BLaER1 (cell line): Measurements from ENCODE around the gene SLC4A8.

Experiments used
- H3K27ac ChIP-seq: shearing (Covaris generic); formaldehyde crosslinking; 2 replicates; pipeline ENCODE4 v1.8.1; 2022
- H3K27me3 ChIP-seq: shearing (Covaris generic); formaldehyde crosslinking; 2 replicates; pipeline ENCODE4 v1.8.1; 2022
- H3K36me3 ChIP-seq: shearing (Covaris generic); formaldehyde crosslinking; 2 replicates; pipeline ENCODE4 v1.8.1; 2022
- H3K4me1 ChIP-seq: shearing (Covaris generic); formaldehyde crosslinking; 2 replicates; pipeline ENCODE4 v1.8.1; 2022
- H3K4me2 ChIP-seq: shearing (Covaris generic); formaldehyde crosslinking; 2 replicates; pipeline ENCODE4 v1.8.1; 2022
- H3K4me3 ChIP-seq: shearing (Covaris generic); formaldehyde crosslinking; 2 replicates; pipeline ENCODE4 v1.8.1; 2022
- H3K9ac ChIP-seq: shearing (Covaris generic); formaldehyde crosslinking; 2 replicates; pipeline ENCODE4 v1.8.1; 2022
- H3K9me3 ChIP-seq: shearing (Covaris generic); formaldehyde crosslinking; 2 replicates; pipeline ENCODE4 v1.8.1; 2022
- H4K20me1 ChIP-seq: shearing (Covaris generic); formaldehyde crosslinking; 2 replicates; pipeline ENCODE4 v1.8.1; 2022
- Cebpa-rat ChIP-seq: shearing (Covaris generic); IDR thresholded peaks from 2 replicates; pipeline ENCODE4 v1.8.1; 2022

SLC4A8 gene

DNA sequence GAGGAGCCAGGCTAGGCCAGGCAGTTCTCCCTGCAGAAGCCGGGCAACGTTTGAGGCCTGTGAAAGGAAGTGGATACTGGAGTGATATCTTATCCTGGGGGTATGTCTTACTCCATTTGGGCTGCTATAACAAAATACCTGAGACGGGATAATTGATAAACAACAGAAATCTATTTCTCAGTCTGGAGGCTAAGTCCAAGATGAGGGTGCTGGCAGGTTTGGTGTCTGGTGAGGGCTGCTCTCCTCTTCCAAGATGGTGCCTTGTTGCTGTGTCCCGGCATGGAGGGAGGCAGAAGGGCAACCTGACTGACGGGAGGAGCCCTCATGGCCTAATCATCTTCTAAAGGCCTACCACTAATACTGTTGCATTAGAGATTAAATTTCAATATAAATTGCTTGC, 17.8 kb upstream of the SLC4A8 start:
- H3K9me3 ChIP-seq = no peaks in the 10 kb centered on the region
- H3K4me1 ChIP-seq = no peaks in the 10 kb centered on the region
- no peak overlapping the region for H3K4me3 ChIP-seq
- H4K20me1 ChIP-seq = no peaks in the 10 kb centered on the region
- TF ChIP-seq Cebpa-rat = no peak
- H3K27ac ChIP-seq = no peak overlapping the region
- H3K4me2 ChIP-seq = no peak overlapping the region
- H3K36me3 ChIP-seq = no peaks in the 10 kb centered on the region
- no peaks in the 10 kb centered on the region for H3K27me3 ChIP-seq
- H3K9ac ChIP-seq = no peak overlapping the region

DNA sequence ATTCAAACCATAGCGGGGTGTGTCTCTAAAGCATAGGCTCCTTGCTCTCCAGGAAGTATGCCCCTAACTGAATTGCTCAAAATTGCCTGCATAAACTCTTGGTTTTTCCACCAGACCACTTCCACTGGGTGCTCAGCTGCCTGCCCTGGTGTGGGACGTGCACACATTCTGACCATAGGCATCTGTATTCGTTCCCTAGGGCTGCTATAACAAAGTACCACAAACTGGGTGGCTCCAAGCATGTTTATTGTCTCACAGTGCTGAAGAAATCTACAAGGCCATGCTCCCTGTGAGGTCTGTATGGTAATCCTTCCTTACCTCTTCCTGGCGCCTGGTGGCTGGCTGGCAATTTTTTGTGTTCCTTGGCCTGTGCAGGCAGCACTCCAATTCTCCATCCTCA, 17.0 kb upstream of the SLC4A8 start:
- TF ChIP-seq Cebpa-rat = no peak
- Histone ChIP-seq H3K36me3 (no peaks in the 10 kb centered on the region), H3K27ac (no peak overlapping the region), H3K9me3 (no peaks in the 10 kb centered on the region), H3K27me3 (no peaks in the 10 kb centered on the region), H3K9ac (no peak overlapping the region), H3K4me2 (no peak overlapping the region), H3K4me1 (no peaks in the 10 kb centered on the region), H4K20me1 (no peaks in the 10 kb centered on the region), H3K4me3 (no peak overlapping the region)

DNA sequence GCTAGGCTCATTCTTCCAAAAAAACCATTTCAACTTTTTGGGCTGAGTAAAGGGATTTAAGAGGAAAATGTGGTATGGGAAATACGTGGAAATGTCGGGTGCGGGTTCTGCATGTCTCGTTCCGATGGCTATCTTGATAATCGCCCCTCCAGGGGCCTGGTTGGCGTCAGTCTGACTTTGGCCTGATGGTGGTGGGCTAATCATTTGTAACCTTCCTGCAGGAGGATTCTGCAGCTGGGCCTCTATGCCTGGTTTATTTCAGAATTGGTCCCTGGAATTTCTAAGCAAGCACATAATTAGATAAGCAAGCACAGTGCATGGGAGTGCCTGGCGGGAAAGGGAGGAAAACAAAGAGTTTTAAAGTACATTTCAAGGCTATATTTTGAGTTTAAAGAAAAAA, 14.8 kb upstream of the SLC4A8 start:
- no peak overlapping the region for H3K4me3 ChIP-seq
- H3K27ac ChIP-seq = no peak overlapping the region
- H3K4me2 ChIP-seq = no peak overlapping the region
- no peak for TF ChIP-seq Cebpa-rat
- H3K4me1 ChIP-seq = no peaks in the 10 kb centered on the region
- no peaks in the 10 kb centered on the region for H3K9me3 ChIP-seq
- H3K9ac ChIP-seq = no peak overlapping the region
- H4K20me1 ChIP-seq = no peaks in the 10 kb centered on the region
- H3K27me3 ChIP-seq = no peaks in the 10 kb centered on the region
- no peaks in the 10 kb centered on the region for H3K36me3 ChIP-seq

DNA sequence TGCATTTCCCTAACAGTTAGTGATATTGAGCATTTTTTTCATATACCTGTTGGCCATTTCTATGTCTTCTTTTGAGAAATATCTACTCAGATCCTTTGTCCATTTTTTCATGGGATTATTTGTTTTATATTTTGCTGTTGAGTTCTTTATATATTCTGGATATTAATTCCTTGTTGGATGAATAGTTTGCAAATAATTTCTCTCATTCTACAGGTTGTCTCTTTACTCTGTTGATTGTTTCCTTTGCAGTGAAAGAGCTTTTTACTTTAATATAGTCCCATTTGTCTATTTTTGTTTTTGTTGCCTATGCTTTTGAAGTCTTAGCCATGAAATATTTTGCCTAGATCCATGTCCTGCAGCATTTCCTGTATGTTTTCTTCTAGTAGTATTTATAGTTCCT, 11.5 kb upstream of the SLC4A8 start:
- no peak overlapping the region for H3K4me2 ChIP-seq

DNA sequence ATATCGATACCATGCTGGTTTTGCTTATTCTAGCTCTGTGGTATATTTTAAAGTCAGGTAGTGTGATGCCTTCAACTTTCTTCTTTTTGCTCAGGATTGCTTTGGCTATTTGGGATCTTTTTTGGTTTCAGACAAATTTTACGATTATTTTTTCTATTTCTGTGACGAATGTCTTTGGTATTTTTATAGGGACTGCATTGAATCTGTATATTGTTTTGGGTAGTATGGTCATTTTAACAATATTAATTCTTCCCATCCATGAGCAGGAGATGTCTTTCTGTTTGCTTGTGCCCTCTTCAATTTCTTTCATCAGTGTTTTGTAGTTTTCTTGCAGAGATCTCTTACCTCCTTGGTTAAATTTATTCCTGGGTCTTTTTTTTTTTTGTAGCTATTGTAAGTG, 10.8 kb upstream of the SLC4A8 start:
- H3K9me3 ChIP-seq = no peaks in the 10 kb centered on the region

More for the DNA sequence above, 11.5 kb upstream of the SLC4A8 start:
- no peak overlapping the region for H3K9ac ChIP-seq
- H3K27ac ChIP-seq = no peak overlapping the region
- no peak for TF ChIP-seq Cebpa-rat
- H3K4me1 ChIP-seq = no peaks in the 10 kb centered on the region
- no peaks in the 10 kb centered on the region for H3K9me3 ChIP-seq
- H4K20me1 ChIP-seq = no peaks in the 10 kb centered on the region
- H3K4me3 ChIP-seq = no peak overlapping the region
- no peaks in the 10 kb centered on the region for H3K36me3 ChIP-seq
- no peaks in the 10 kb centered on the region for H3K27me3 ChIP-seq

DNA sequence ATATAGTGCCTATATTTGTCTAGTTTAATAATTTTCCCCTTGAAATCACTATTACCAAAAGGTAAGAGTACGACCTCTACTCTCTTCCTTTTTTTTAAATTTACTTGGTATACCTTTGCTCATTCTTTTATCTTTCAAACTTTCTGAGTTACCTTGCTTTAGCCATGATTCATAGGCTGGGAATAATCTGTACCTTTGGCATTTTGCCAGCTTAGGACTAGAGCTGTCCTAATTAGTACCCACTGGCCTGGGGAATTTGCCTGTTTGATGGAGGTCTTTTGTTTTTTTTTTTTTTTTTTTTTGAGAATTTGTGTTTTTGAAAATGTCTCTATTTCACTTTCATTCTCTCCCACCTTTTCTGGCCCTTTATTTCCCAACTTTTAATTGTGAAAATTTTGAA, 8.7 kb upstream of the SLC4A8 start:
- no peak overlapping the region for H3K9ac ChIP-seq
- no peaks in the 10 kb centered on the region for H3K36me3 ChIP-seq
- H3K27ac ChIP-seq = no peak overlapping the region
- peaks cover 9% of the 10 kb centered on the region; the same call in 1 of the 2 replicates for H3K4me1 ChIP-seq
- no peak overlapping the region for H3K4me3 ChIP-seq
- no peak for TF ChIP-seq Cebpa-rat
- no peaks in the 10 kb centered on the region for H3K9me3 ChIP-seq
- no peaks in the 10 kb centered on the region for H3K27me3 ChIP-seq
- H4K20me1 ChIP-seq = no peaks in the 10 kb centered on the region
- no peak overlapping the region for H3K4me2 ChIP-seq

More for the DNA sequence above, 10.8 kb upstream of the SLC4A8 start:
- no peak overlapping the region for H3K4me3 ChIP-seq
- no peaks in the 10 kb centered on the region for H4K20me1 ChIP-seq
- no peaks in the 10 kb centered on the region for H3K36me3 ChIP-seq
- no peaks in the 10 kb centered on the region for H3K4me1 ChIP-seq
- H3K27ac ChIP-seq = no peak overlapping the region
- H3K27me3 ChIP-seq = no peaks in the 10 kb centered on the region
- no peak for TF ChIP-seq Cebpa-rat
- H3K4me2 ChIP-seq = no peak overlapping the region
- H3K9ac ChIP-seq = no peak overlapping the region

DNA sequence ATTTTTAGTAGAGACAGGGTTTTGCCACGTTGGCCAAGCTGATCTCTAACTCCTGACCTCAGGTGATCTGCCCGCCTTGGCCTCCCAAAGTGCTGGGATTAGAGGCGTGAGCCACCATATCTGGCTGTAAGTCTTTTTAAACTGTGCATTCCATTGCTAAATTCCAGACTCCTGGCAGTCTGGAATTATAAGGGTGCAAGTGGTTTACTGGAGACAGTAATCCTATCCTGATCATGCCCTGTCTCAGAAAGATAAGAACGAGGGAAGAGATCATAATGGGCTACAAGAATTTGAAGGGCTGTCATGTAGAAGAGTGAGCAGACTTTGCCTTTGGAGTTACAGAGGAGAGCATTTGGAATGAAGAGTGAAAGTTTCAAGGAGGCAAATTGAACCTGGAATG, 6.8 kb upstream of the SLC4A8 start:
- Histone ChIP-seq H3K27ac (no peak overlapping the region), H4K20me1 (no peaks in the 10 kb centered on the region), H3K4me2 (no peak overlapping the region), H3K4me3 (no peak overlapping the region), H3K9ac (no peak overlapping the region), H3K27me3 (no peaks in the 10 kb centered on the region), H3K4me1 (peaks cover 9% of the 10 kb centered on the region; the same call in 1 of the 2 replicates), H3K9me3 (no peaks in the 10 kb centered on the region), H3K36me3 (no peaks in the 10 kb centered on the region)
- TF ChIP-seq Cebpa-rat = no peak

DNA sequence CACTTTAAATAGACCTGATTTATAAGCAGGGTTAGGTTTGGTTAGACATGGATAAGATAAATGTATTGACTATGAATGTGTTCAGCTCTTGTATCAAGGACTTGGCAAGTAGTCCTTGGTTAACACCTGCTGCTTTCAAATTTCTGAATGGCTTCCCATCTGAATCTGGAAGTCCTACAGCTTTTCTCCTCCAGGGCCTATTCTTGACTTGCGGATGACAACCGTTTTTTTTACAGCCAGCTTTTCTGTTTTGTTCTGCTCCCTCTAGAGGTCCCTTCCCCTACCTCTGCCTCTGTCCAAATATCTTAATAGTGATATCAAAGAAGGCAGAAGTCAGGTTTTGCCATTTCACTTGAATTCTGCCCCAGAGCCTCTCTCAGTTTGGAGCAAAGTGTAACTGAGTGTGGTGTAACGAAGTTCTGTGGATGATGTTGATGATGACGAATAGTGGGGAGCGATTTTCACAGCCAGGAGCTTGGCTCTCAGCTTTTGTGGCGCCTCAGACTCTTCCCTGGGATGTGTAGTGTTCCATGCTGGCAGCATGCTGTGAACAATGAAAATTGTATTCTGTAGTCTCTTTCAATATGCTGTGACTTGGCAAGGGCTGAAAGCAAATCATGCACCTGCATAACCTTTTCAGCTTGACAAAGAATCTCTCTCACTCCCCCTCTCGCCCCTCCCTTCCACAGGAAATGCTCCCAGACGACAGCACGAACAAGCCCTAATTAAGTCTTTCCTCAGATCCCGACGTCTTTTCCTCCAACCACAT, 5.0 kb upstream of the SLC4A8 start:
- Histone ChIP-seq H3K36me3 (no peaks in the 10 kb centered on the region), H3K9me3 (no peaks in the 10 kb centered on the region), H3K4me3 (no peak overlapping the region), H3K4me2 (peak overlapping the region; percentile 23; the same call in 1 of the 2 replicates), H3K9ac (no peak overlapping the region), H3K27ac (no peak overlapping the region), H4K20me1 (no peaks in the 10 kb centered on the region), H3K4me1 (peaks cover 16% of the 10 kb centered on the region), H3K27me3 (no peaks in the 10 kb centered on the region)
- TF ChIP-seq Cebpa-rat = no peak

DNA sequence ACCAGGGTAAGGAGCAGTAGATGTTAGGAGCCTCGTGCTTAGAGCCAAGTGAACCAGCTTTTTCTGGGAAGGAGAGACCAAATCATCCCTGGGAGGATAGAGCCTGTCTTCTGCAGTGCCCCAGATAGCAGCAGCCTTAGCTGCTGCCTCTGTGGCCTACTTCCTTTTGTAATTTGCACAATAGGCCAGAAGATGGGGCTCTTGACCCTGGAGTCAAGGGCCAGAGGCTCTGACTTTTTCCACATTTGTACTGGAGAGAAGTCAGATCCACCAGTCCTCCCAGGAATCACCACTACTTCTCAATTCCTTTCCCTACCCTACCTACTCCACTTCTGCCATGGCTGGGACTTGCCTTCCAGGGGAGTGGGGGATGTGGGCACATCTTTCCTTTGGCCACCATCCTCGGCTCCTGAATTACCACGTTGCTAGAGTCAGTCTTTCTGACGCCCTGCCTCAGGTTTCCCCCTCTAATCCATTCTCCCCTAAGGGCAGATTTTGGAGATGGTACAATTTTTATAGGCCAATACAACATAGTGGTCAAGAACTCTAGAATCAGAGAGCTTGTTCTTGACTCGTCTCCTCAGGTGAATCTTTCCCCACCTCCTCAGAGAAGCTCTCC, 3.3 kb upstream of the SLC4A8 start:
- Histone ChIP-seq H3K4me1 (peaks cover 27% of the 10 kb centered on the region), H3K9ac (no peak overlapping the region), H3K27me3 (no peaks in the 10 kb centered on the region), H3K4me2 (no peak overlapping the region), H3K36me3 (no peaks in the 10 kb centered on the region), H3K4me3 (no peak overlapping the region), H3K27ac (no peak overlapping the region), H3K9me3 (no peaks in the 10 kb centered on the region), H4K20me1 (no peaks in the 10 kb centered on the region)
- no peak for TF ChIP-seq Cebpa-rat

DNA sequence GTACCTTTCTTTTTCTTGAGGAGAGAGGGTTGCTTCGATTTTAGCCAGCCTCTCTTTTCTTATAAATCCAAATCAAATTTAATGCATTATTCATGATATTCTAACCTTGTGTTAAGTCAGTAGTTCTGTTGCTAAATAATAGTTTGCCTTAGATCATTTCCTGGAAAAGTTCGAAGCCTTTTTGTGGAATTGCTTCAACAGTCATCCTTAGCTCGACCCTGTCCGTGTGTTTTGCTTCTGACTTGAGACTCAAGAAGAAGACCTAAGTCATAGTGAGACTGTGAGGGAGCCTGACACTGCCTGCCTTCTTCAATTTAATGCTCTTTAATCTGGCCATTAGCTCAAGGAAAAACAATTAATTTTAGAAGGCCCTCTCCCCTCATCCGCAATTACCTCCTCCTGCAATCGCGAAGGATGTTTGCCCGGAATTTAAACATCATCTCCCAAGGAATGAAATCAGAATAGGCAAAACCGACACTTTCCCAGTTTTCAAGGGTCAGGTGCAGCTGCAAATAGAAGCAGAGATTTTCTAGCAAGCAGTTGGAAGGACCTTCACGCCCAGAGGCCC, 453 bp upstream of the SLC4A8 start:
- no peaks in the 10 kb centered on the region for H3K27me3 ChIP-seq
- no peaks in the 10 kb centered on the region for H3K36me3 ChIP-seq
- no peaks in the 10 kb centered on the region for H3K9me3 ChIP-seq
- peak overlapping the region; percentile 76 for H3K4me3 ChIP-seq
- H3K4me1 ChIP-seq = peaks cover 27% of the 10 kb centered on the region
- H3K27ac ChIP-seq = no peak overlapping the region
- no peak for TF ChIP-seq Cebpa-rat
- no peaks in the 10 kb centered on the region for H4K20me1 ChIP-seq
- H3K9ac ChIP-seq = no peak overlapping the region
- H3K4me2 ChIP-seq = peak overlapping the region; percentile 75
